ENCODE results near the gene ADARB1.

The ADARB1 gene

DNA sequence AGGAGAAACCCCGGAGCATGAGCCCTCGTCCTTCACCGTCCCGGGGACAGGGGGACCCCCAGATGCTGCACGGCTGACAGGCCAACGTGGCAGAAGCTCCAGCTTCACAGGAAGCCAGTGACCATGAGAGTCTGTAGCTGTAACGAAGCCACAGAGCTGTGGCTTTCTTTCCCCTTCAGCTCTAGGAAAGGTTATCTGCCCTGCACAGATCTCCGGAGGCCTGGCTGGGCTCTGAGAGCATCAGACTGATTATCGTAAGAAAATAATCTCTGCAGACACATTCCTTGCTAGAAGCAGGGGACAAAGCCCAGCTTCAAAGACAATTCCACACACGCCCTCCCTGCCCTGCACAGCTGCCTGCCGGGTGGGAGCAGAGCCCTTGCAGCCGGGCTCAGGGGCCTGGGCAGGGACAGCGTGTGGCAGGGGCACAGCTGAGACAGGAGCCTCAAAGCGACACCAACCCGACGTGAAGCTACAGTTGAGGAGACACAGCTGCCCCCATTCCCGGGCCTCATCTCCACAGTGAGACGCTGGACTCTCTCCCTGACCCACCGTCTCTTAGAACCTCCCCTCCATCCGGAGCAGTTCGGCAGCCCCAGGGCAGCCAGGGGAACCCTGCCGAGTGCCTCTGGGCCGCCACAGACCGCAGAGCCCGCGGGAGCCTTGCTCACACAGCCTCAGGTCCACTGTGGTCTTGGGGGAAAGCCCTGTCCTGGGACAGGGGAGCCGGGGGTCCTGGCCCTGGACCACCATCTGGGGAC is 182.7 kb downstream of the ADARB1 start:
- no peak for DNase-seq

DNA sequence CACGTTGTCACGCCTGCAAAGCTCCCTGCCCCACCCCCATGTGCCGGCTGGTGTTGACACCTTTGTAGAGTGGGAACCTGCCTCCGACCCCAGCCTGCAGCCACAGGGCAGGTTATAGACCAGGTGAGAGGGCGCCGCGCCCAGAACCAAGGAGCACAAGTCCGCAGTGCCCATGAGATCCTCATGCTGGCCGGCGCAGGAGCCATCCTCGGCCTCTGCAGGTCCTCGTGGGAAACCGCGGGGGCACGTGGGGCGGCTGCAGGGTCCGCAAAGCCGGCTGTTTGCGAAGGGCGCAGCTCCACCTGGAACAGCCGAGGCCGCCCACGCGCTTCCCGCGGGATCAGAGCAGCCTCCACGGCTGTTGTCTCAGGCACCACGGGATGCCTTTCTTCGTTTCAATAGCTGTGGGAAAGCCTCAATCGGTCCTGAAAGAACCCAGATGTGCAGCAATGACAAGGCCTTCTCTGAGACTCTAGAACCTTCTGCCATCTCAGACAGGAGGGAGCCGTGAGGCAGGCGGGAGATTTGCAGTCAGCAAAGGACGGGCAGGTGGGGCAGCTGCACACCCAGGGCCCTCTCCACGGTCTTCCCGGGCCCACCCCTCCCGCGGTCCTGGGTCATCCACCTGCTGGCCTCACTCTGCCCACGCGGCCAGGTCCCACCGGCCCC is 183.4 kb downstream of the ADARB1 start:
- DNase-seq, result no peak

DNA sequence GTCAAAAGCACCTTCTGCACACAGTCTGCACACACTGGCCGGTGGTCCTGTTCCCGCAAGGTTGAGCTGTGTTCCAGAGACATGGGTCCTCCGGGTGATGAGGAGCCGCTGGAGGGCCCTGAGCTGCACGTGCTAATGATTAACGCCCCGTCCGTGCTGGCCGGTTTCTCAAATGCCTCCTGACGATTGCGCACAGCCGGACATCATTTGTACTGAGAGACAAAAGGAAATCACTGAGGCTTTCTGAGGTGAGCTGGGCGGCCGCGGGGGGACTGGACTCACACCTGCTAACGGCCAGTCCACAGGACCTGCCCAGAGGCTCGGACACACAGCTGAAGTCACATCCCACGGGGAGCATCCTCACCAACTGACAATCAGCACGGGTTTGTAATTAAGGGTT is 184.1 kb downstream of the ADARB1 start:
- no peak for DNase-seq

DNA sequence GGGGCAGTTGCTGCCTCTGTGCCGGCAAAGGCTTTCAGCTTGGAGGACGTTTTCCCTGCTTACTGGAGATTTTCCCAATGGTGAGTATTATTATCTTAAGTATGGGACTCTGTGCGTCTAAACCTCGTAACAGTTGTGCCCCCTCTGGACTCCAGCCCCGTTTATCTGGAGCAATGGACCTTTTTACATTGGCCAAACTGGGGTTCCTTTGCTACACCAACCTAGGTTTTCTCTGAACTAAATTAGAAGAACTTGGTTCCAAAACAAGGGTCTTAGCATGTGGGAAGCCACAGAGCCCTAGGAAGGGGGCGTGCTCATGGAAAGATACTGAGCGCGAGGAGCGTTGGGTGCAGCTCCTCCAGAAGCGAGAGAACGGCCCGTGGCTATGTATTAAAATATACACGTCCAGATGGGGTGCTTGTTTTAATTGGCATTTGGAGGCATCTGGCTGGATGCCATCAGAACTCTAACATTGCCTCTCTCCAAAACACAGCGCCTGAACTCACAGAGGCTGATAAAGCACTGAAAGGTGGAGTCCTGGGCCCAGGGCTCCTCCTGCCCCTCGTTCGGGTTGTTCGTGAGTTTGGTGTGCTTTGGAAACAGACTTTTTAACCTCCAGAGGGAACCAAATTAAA is 184.9 kb downstream of the ADARB1 start:
- no peak for DNase-seq

DNA sequence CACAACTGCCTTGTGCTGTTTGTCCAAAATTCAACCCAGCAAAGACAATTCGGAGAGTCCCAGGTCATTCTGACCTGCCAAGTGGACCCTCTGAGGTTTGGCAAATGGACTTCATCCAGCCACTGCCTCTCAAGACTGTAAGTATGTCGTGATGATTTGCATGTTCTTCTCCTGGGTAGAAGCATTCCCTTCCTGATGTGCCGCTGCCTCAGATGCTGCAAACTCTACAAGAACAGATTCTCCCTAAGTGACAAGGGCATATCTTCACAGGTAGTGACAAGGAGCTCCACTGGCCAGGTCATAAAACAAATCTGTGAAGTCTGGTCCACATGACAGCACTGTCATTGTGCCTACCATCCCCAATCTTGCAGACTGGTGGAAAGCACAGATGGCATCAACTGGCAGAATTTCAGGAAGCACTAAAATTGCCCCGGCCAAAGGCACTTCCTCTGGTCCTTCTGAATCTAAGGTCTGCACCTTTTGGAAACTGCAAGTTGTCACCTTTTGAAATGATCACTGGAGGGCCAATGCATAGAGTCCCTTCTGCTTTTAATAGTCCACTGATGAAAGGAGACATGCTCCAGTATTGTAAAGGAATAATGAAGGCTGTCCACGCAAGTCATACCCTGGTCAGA is 185.9 kb downstream of the ADARB1 start:
- DNase-seq, result no peak

DNA sequence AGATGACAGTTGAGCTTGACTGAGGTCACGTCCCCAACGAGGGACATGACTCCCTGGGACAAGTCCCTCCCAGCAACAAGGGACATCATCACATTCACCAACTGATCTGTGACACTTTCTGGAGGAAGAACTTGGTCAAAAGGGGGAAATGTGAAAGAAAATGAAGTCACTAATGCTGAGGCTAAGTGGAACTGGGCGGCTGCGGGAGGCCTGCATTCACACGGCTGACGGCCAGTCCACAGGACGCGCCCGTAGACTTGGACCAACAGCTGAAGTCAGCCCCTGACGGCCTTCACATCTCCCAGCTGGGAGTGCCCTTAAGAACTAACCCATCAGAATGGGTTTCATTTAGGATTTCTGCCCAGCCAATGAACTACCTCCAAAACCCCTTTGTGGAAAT is 186.7 kb downstream of the ADARB1 start:
- DNase-seq, result no peak

DNA sequence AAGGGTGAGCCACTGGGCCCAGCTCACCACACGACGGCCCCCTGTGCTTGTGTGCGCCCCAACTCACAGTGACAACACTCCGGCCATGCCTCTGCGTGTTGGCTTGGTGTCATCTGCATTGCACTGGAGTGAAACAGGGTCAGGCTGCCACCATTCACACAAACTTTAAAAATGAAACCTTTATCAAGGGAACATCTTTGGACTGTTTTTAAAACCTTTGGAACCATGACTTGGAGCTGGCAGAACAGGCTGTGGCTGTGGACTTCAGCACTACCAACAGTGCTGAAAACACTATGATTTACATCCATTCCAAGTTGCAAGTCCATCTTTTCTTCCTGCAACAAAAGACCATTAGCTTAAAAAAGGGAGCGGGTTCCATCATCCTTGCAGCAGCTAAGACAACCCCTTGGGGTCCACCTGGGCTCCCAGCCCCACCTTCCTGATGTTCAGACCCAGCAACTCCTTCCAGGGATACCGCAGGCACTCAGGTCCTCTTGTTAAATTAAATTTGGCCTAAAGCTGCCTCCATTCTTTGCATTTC is 187.7 kb downstream of the ADARB1 start:
- no peak for DNase-seq

DNA sequence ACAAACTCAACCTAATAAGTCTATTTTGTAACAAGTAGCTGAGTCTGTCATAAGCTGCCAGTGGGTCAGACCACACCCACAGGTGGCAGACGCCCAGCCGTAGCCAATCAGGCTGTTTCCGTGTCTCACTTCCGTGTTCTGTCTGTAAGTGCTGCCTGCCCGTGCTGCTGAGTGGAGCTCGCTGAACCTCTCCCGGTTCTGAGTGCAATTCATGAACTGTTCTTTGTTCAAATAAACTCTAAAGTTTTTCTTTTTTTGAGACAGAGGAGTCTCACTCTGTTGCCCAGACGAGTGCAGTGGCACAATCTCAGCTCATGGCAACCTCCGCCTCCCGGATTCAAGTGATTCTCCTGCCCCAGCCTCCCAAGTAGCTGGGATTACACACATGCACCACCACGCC is 188.2 kb downstream of the ADARB1 start:
- no peak for DNase-seq

DNA sequence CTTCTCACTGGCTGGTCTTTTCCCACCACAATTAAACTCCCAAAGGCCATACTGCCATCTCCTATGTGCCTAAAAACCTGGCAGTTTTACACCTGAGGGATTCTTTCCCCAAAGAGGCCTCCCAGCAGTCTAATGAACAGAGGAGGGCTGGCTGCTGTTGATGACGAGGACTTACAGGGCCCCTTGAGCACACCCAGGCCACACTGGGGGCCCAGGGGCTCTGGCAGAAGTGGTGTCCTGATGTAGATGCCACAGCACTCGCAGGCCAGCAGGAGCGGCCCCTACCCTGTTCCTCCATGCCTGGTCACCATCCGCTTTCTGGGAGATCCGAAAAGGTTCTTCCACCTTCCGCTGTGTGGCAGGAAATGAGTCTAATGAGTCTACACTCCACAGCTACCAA is 189.2 kb downstream of the ADARB1 start:
- no peak for DNase-seq

DNA sequence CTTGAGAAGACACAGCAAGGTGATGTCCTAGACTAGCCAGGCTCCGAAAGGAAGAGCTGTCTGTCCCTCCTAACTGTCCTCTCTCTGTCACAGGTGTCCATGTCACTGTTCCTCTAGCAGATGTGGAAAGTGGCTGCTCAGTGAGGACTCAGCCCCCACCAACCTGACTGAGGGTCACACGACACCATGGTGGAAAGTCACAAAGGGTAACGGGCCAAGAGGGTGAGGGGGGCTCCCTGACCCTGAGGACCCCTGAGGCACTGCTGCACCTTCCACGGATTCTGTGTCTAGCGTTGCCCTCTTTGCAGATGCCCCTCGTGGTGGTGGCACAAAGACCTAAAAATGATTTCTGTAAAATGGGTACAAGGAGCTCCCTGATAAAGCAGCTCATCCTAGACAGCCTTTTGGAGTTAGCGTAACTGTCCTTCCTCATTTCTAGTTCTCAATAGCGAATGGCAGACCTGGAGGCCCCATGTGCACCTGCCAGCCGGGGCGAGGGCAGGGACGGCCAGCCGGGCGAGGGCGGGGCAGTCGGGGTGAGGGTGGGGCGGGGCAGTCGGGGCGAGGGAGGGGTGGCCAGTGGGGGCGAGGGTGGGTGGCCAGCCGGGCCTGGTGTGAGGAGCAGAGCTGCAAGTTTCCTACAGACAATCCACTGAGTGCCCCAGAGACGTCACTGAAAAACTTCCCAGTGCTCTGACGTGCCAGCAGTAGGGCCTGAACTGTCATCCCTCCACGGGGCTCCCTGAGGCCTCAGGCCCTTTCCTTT is 189.9 kb downstream of the ADARB1 start:
- DNase-seq, result no peak

DNA sequence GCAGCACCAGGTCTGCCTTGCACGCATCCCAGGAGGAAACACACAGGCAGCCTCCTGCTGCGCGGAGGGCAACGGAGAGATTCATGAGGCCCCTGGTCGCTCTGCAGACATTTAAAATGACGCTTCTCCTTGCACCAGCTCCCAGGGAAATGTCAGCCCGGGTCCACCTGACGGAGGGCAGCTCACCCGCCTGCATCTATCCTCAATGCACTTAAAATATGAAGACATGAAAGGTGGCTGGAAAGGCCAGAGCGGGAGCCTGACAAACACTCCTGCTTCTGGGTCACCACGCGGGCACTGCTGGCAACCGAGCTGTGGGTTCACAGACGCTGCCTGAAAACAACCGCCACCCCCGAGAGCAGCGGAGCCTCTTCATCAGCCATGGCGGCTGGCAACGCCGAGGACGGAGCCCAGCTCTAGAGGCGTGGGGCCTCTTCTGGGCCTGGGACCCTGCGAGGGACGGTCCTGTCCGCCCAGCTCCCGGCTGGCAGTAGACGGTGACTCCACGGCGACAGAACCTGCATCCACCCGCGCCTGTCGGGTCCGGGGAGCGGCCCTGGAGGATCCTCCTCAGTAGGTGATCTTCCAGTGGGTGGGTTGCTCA is 190.6 kb downstream of the ADARB1 start:
- DNase-seq, result no peak

DNA sequence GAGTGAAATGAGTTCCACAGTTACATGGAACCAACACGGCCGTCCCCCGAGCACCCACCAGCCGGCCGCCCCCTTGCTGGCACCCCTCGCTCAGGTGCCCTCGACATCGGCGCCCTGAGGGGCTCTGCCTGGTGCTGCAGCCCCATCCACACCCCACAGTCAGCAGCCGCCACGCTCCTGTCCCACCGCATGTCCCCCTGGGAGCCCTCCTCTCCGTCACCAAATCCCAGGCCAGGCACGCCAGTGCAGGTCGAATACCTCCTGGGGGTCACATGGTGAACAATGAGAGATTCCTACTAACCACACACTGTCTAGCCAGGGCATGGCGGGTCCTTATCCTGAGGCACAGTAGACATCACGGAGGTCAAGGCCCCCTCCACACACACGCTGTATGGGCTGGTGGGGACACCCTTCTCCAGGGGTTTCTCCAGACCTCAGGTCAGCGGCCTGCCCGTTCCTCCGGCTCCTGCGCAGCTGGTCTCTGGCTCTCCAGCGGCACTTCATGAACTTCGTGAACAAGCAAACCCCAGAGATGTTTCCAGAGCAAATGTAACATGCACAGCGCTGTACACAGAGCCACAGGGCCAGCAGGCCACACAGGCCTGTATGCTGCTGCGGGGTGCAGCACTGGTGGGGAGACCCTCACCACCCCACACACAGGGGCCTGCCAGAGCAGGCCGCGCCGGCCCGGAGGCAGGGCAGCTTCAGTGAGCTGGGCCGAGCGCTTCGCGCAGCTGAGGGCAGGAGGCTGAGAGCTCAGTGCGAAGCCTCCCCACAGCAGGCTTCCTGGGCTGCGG is 191.5 kb downstream of the ADARB1 start:
- DNase-seq, result no peak

DNA sequence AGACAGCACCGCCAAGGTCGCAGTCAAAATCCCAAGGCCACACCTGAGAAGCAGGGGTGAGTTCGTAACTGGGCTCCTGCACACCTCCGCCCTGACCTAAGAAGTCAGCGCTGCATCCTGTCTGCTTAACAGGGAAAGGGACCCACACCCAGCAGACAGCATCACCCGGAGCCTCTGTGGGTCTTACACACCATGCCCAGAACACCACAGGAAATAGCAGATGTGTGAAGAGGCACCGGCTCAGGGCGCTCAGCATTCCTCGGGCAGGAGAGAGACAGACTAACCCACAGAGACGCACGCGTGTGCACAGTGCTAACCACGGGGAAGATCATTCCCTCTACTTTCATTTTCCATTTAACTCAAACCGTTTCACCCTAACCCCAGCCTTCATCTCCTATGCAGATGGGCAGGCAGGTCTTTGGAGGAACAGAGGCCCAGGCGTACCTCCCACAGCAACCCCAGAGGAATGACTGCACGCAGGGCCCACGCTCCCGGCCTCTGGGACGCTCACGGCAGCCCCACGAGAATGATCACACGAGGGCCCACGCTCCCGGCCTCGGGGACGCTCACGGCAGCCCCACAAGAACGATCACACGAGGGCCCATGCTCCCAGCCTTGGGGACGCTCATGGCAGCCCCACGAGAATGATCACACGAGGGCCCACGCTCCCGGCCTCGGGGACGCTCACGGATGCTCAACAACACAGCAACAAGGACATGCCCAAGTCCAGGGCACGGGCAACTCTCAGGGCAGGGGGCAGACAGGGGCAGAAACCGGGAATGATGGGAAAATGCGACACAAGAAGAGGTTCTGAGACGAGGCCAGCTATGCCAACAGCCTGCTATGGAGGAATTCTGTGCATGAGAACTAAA is 192.4 kb downstream of the ADARB1 start:
- DNase-seq, result peak in 3 of 5 donors; percentile 19 to 70 (median 35)

DNA sequence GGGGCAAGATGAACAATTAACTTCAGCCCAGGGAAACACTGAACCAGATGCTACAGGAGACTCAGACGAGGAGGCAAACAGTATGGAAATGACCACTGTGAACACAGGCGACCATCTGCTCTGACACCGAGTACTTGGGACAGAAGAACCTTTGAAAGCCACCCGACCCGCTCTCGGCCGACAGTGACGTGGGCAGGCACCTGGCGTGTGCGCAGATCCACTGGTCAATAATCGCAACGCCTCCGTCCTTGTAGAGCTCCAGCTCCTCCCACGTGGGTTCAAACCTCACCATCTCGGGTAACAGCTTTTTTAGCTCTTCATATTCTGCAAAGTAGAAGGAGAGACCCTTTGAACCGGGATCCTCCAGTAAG is 193.0 kb downstream of the ADARB1 start:
- no peak for DNase-seq

DNA sequence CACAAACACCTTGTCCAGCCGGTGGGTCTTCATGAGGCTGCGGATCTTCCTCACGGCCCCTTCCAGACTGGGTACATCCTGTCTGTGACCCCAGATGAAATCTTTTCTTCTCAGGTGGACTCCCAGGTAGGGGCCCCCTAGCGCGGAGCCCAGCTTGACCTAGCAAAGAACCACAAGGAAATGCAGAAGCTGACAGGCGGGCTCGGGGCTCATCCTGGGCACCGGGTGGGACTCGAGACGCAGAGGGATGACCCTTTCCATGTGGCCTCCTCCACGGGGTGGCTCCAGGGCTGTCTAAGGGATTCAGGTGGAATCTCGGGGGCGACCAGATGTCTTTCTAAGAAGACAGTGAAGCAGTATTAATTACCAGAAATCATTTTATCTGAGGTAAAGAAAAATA is 195.5 kb downstream of the ADARB1 start:
- DNase-seq, result no peak

DNA sequence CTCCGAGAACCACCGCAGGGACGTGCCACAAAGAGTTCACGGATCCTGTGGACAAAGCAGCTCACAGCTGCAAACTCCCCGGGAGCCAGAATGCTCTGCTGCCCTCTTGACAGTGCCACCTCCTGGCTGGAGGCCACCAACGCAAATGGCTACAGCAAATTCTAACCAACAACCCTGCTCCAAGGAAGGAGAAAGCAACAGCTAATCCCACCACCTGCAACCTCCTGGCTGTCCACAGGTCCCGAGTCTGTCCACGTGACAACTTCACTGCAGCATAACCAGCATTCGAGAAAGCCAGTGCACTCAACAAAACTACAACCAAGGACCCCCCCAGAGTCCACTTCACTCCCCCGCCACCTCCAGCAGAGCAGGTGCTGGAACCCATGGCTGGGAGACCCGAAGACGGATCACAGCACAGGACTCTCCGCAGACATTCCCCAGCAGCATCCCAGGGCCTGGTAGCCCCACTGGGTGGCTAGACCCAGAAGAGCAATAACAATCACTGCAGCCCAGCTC is 196.0 kb downstream of the ADARB1 start:
- DNase-seq, result no peak

Measured in T-helper 1 cell (primary cell).